IMR-90 (cell line): ENCODE results near the gene RIC3. TPM values are rescaled to one million over a fixed set of nuclear protein-coding genes. Genes with fewer than 3 reads are reported as not detected.

ENCODE experiments used
- ATAC-seq: fragments of 200-7000 bp; cut with Tn5 transposase; 2 replicates; pipeline ENCODE4 v1.9.1; 2020; ENCODE audit warnings: low read depth, mild to moderate bottlenecking, moderate library complexity
- BruUV-seq: library from RNA; stranded (reverse); fragments of 400-500 nt; replicated peaks from 2 replicates; lab custom pipeline; 2021; lab: Mats Ljungman, UMichigan
- CTCF ChIA-PET: fragments of 300-600 bp; formaldehyde crosslinking; extraction: SDS; loops from one replicate; lab custom pipeline; 2021; ENCODE audit warnings: antibody characterized with exemption; lab: Yijun Ruan, JAX
- POLR2A ChIA-PET: fragments of 300-600 bp; sonication (Branson Sonifier 250); formaldehyde crosslinking; loops from one replicate; lab custom pipeline; 2022; ENCODE audit warnings: antibody characterized with exemption; ENCODE audit not compliant: unreplicated experiment; lab: Charles Lee
- DNase-seq: peaks from one replicate; pipeline ENCODE4 v3.0.0; 2013
- H2AFZ ChIP-seq: replicated peaks from 2 replicates; pipeline ENCODE3; 2013; ENCODE audit warnings: low read length, mild to moderate bottlenecking; ENCODE audit not compliant: poor library complexity
- H2AK5ac ChIP-seq: 2 replicates; pipeline ENCODE4 v1.6.1; 2013; ENCODE audit warnings: low read depth, low read length, inconsistent platforms
- H2AK9ac ChIP-seq: replicated peaks from 2 replicates; pipeline ENCODE3; 2013; ENCODE audit warnings: mild to moderate bottlenecking, low read depth, low read length, moderate library complexity; ENCODE audit not compliant: poor library complexity
- H2BK120ac ChIP-seq: 2 replicates; pipeline ENCODE4 v1.6.1; 2013; ENCODE audit warnings: low read depth, low read length, inconsistent platforms
- H2BK15ac ChIP-seq: 3 replicates; pipeline ENCODE4 v1.6.1; 2013; ENCODE audit warnings: low read depth, low read length, inconsistent platforms
- H2BK20ac ChIP-seq: 2 replicates; pipeline ENCODE4 v1.6.1; 2013; ENCODE audit warnings: low read depth, mild to moderate bottlenecking, inconsistent platforms, low read length, moderate library complexity
- H2BK5ac ChIP-seq: 2 replicates; pipeline ENCODE4 v1.6.1; 2013; ENCODE audit warnings: mild to moderate bottlenecking, low read depth, low read length, inconsistent platforms; ENCODE audit not compliant: poor library complexity, severe bottlenecking
- H3K14ac ChIP-seq: replicated peaks from 2 replicates; pipeline ENCODE4 v1.6.1; 2013; ENCODE audit warnings: low read depth, low read length, inconsistent platforms
- H3K18ac ChIP-seq: 2 replicates; pipeline ENCODE4 v1.6.1; 2013; ENCODE audit warnings: low read depth, low read length, control low read depth
- H3K23ac ChIP-seq: 2 replicates; pipeline ENCODE4 v1.6.1; 2013; ENCODE audit warnings: low read depth, low read length, inconsistent platforms
- H3K27ac ChIP-seq: 2 replicates; pipeline ENCODE4 v1.5.1; 2013; ENCODE audit warnings: mild to moderate bottlenecking, control low read depth, low read length; ENCODE audit not compliant: insufficient read depth
- H3K27me3 ChIP-seq: 2 replicates; pipeline ENCODE4 v1.6.1; 2013; ENCODE audit warnings: low read length; ENCODE audit not compliant: control insufficient read depth, insufficient read depth
- H3K36me3 ChIP-seq: 2 replicates; pipeline ENCODE4 v1.6.1; 2013; ENCODE audit warnings: low read length, mixed read lengths; ENCODE audit not compliant: control insufficient read depth, insufficient read depth
- H3K4ac ChIP-seq: 2 replicates; pipeline ENCODE4 v1.6.1; 2013; ENCODE audit warnings: low read depth, low read length, inconsistent platforms
- H3K4me1 ChIP-seq: 2 replicates; pipeline ENCODE4 v1.6.1; 2013; ENCODE audit warnings: low read length, mixed read lengths; ENCODE audit not compliant: control insufficient read depth, insufficient read depth
- H3K4me2 ChIP-seq: 2 replicates; pipeline ENCODE4 v1.6.1; 2013; ENCODE audit warnings: low read depth, mild to moderate bottlenecking, control low read depth, low read length, moderate library complexity
- H3K4me3 ChIP-seq: 2 replicates; pipeline ENCODE4 v1.5.1; 2013; ENCODE audit warnings: low read depth, mild to moderate bottlenecking, control low read depth, low read length, moderate library complexity; ENCODE audit not compliant: insufficient read depth
- H3K56ac ChIP-seq: 2 replicates; pipeline ENCODE4 v1.6.1; 2013; ENCODE audit warnings: low read length, inconsistent platforms; ENCODE audit not compliant: insufficient read depth; ENCODE audit errors: extremely low read depth
- H3K79me1 ChIP-seq, 2 experiments: 2 replicates each; pipeline ENCODE4 v1.6.1; 2013; ENCODE audit warnings: low read length in 2 of 2, inconsistent platforms in 1 of 2, low read depth in 1 of 2
- H3K9ac ChIP-seq: 2 replicates; pipeline ENCODE4 v1.6.1; 2013; ENCODE audit warnings: low read depth, low read length, control low read depth
- H3K9me1 ChIP-seq: 2 replicates; pipeline ENCODE4 v1.6.1; 2013; ENCODE audit warnings: low read length, inconsistent platforms; ENCODE audit not compliant: insufficient read depth
- H3K9me3 ChIP-seq: 2 replicates; pipeline ENCODE4 v1.6.1; 2013; ENCODE audit warnings: low read length; ENCODE audit not compliant: control insufficient read depth, insufficient read depth
- H4K20me1 ChIP-seq: 2 replicates; pipeline ENCODE4 v1.6.1; 2013; ENCODE audit warnings: low read length, inconsistent platforms; ENCODE audit not compliant: insufficient read depth
- H4K5ac ChIP-seq: 2 replicates; pipeline ENCODE4 v1.6.1; 2013; ENCODE audit warnings: mild to moderate bottlenecking, low read depth, low read length, control low read depth
- H4K8ac ChIP-seq, 2 experiments: 2 replicates each; pipeline ENCODE4 v1.6.1; 2013; ENCODE audit warnings: low read depth in 2 of 2, low read length in 2 of 2, control low read depth in 1 of 2, inconsistent platforms in 1 of 2
- H4K91ac ChIP-seq: 2 replicates; pipeline ENCODE4 v1.6.1; 2013; ENCODE audit warnings: low read depth, low read length, inconsistent platforms; ENCODE audit not compliant: insufficient read depth
- BHLHE40 ChIP-seq: fragments of 150-350 bp; IDR thresholded peaks from 2 replicates; pipeline ENCODE4 v1.6.1; 2016; ENCODE audit warnings: mild to moderate bottlenecking, low read depth, low read length
- MAZ ChIP-seq: IDR thresholded peaks from 2 replicates; pipeline ENCODE4 v1.6.1; 2012; ENCODE audit warnings: low read depth, mild to moderate bottlenecking, low read length, improper control_type of control experiment, moderate library complexity, borderline replicate concordance
- NFE2L2 ChIP-seq: fragments of 150-350 bp; IDR thresholded peaks from 2 replicates; pipeline ENCODE4 v1.6.1; 2016; ENCODE audit warnings: low read depth, mild to moderate bottlenecking, low read length
- POLR2A ChIP-seq: IDR thresholded peaks from 2 replicates; pipeline ENCODE4 v1.6.1; 2012; ENCODE audit warnings: mild to moderate bottlenecking, low read depth, low read length
- RAD21 ChIP-seq: IDR thresholded peaks from 2 replicates; pipeline ENCODE4 v1.6.1; 2012; ENCODE audit warnings: low read length, improper control_type of control experiment
- SMC3 ChIP-seq: fragments of 150-350 bp; IDR thresholded peaks from 2 replicates; pipeline ENCODE4 v1.6.1; 2016; ENCODE audit warnings: low read depth, mild to moderate bottlenecking, antibody characterized with exemption, low read length, moderate library complexity
- WGBS, 2 experiments: methylation state at CpG; one replicate each; pipeline versions ENCODE4 v1.1.5 to v1.1.7; 2013; ENCODE audit warnings: missing lambda C conversion rate in 2 of 2; ENCODE audit not compliant: insufficient read length in 1 of 2; ENCODE audit errors: extremely low coverage in 2 of 2; 5-methylcytosine and 5-hydroxymethylcytosine counted together
- dilution Hi-C: fragments of 300-500 bp; cut with HindIII; formaldehyde crosslinking; loops from one replicate; pipeline ENCODE4 v1.14.3; 2018; ENCODE audit warnings: low sequenced_read_pairs; ENCODE audit not compliant: unreplicated experiment
- in situ Hi-C: fragments of 300-500 bp; cut with MboI; formaldehyde crosslinking; loops from 3 replicates; pipeline ENCODE4 v1.14.3; 2019; ENCODE audit warnings: low sequenced_read_pairs, inconsistent platforms, mixed read lengths
- intact Hi-C: fragments of 100-400 bp; cut with micrococcal nuclease; formaldehyde crosslinking; loops from 2 replicates; pipeline ENCODE4 v1.10.0; 2022
- polyA plus RNA-seq, 3 experiments: library from polyadenylated mRNA; depleted of rRNA; stranded (reverse); fragments of >200 nt; gene quantifications; 2 replicates each; pipeline ENCODE4 v1.2.3, GENCODE V29; 2012; ENCODE audit warnings: low replicate concordance in 1 of 3
- total RNA-seq: library from RNA; depleted of rRNA; stranded (reverse); fragments of >200 nt; gene quantifications from 2 replicates; pipeline ENCODE4 v1.2.3, GENCODE V29; 2012

The RIC3 gene
- total and polyA plus RNA-seq, 2 of the 4 experiments (the other 2 are of a cell fraction), result not detected

DNA sequence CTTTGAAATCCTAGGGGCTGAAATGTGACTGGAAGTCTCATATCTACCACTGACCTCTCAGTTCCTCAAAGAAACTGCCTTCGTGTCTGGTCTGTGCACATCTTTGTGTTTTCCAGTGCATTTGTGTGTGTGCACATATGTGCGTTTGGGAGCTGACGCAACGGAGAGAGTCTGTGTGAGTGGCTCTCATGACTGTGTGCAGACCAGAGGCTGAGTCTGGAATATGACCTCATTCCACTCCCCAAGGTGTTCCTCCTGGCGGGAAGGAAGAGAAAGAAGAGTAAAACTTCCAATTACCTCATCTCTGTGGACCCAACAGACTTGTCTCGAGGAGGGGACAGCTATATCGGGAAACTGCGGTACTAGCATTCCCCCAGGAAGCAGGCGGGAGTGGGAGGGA is 71.4 kb downstream of the RIC3 start:
- Histone ChIP-seq H3K9me3 (no peaks in the 10 kb centered on the region), H2BK20ac (no peak overlapping the region), H3K56ac (no peak overlapping the region), H2BK5ac (no peak overlapping the region), H4K20me1 (peaks cover 4% of the 10 kb centered on the region; the same call in 1 of the 2 replicates), H3K4ac (no peak overlapping the region), H3K4me3 (no peak overlapping the region), H3K27ac (no peak overlapping the region), H4K5ac (no peak overlapping the region), H2AK5ac (no peak overlapping the region), H3K23ac (no peak overlapping the region), H3K9ac (no peak overlapping the region), H4K8ac (no peak overlapping the region), H3K79me1 (no peaks in the 10 kb centered on the region; a peak in 1 of 4 replicates), H2AFZ (no peak overlapping the region), H3K9me1 (no peaks in the 10 kb centered on the region), H3K36me3 (peaks cover 30% of the 10 kb centered on the region), H2AK9ac (no peak overlapping the region), H3K14ac (no peak overlapping the region), H3K18ac (no peak overlapping the region), H3K4me2 (no peak overlapping the region), H2BK120ac (no peak overlapping the region), H3K27me3 (no peaks in the 10 kb centered on the region), H3K4me1 (peaks cover 9% of the 10 kb centered on the region), H2BK15ac (no peak overlapping the region), H4K91ac (no peak overlapping the region)
- no TSS peak for BruUV-seq
- WGBS, 2 experiments, result no CpG with 5 or more reads among the region's 9 CpGs
- ATAC-seq (no peak), DNase-seq (no peak)
- dilution Hi-C loops, result no loop called here
- intact Hi-C loops, result loop anchor here (5.0 to 10.0 kb wide), 3 partner anchors 165 to 423 kb away; partner anchors contain the start of genes CYB5R2 and LMO1
- POLR2A ChIA-PET, result no interaction called here
- in situ Hi-C loops, result loop anchor here (5.0 to 25.0 kb wide), 4 partner anchors 63 to 410 kb away; no protein-coding TSS in a partner anchor
- CTCF ChIA-PET, result interaction anchor here (2.6 to 4.1 kb wide), 3 partner anchors 64 to 90 kb away, joined by 14 to 55 read pairs (median 27); no protein-coding TSS in a partner anchor
- TF ChIP-seq POLR2A (no peak), RAD21 (no peak), NFE2L2 (no peak), BHLHE40 (no peak), MAZ (no peak), SMC3 (no peak)
